Activated naive CD4-positive, alpha-beta T cell treated with anti-CD3 and anti-CD28 coated beads, Interleukin-2, amount 50 U/mL, for 72 hours (primary cell): Measurements from ENCODE around the gene NPIPA1. TPM values are rescaled to one million over a fixed set of nuclear protein-coding genes. Genes with fewer than 3 reads are reported as not detected.
"Not testable (repeated sequence)": the region's sequence is repeated elsewhere in the genome, so short reads cannot be mapped to it uniquely, and the experiment has no call there.

Experiments used
- ATAC-seq, 2 donors: fragments of 150-1000 bp; cut with Tn5 transposase; 2 replicates each; pipeline ENCODE4 v1.10.0; 2021; ENCODE audit warnings: mild to moderate bottlenecking in 2 of 2, moderate library complexity in 2 of 2
- DNase-seq, 2 donors: peaks; one replicate each; pipeline ENCODE4 v3.0.0; 2021 to 2022; ENCODE audit warnings: low spot score in 2 of 2
- H3K27ac Mint-ChIP-seq, 2 donors: one replicate each; pipeline ENCODE4 v1.8.0; 2022; ENCODE audit warnings: mild to moderate bottlenecking in 2 of 2, mixed read lengths in 2 of 2
- H3K36me3 Mint-ChIP-seq, 2 donors: one replicate each; pipeline ENCODE4 v1.8.0; 2022; ENCODE audit warnings: mixed read lengths in 2 of 2
- H3K9me3 Mint-ChIP-seq, 2 donors: one replicate each; pipeline ENCODE4 v1.8.0; 2022; ENCODE audit warnings: mixed read lengths in 2 of 2
- total RNA-seq, 2 donors: library from RNA; stranded (reverse); gene quantifications; one replicate each; pipeline ENCODE4 v1.2.3, GENCODE V29; 2022

NPIPA1 gene
- total RNA-seq, 2 donors from 2014 or later: 85.7 to 106 TPM

DNA sequence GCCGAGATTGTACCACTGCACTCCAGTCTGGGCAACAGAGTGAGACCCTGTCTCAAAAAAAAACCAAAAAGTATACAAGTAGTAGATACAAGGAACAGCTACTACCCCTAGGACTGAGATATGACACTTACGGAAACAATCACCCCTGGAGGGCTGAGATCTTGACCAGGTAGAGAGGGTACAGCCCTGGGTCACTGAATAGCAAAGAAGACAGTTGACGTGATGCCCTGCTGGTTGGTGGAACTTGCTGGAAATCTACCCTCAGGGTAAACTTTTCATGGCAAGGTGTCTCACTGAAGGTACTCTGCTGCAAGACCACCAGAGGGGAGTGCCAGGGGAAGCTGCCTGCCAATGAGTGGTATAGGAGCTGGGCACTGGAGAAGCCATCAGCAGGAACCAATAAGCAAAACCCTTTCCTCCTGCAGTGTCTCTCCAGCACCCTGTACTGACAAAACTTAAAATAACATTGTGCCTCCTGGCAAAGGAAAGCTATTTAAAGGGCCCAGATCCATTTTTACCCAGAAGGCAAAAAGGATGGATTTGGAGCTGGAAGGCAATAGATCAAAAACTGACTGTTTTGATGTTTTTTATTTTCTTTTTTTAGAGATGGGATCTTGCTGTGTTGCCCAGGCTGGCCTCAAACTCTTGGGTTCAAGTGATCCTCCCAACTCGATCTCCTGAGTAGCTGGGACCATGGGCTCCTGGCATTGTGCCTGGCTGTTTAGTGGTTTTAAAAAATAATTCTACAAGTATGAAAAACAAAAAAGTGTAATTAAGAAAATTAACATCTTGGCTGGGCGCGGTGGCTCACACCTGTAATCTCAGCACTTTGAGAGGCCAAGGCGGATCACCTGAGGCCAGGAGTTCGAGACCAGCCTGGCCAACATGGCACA, 26.3 kb downstream of the NPIPA1 start:
- Mint-ChIP-seq H3K9me3 (no peaks in the 10 kb centered on the region), H3K27ac (no peak overlapping the region), H3K36me3 (no peaks in the 10 kb centered on the region)
- DNase-seq (no peak), ATAC-seq (no peak)

- no peak overlapping the region for H3K27ac Mint-ChIP-seq
- ATAC-seq: no peak
Observed at GRCh38 chr16:14965328-14965727, 28.1 kb downstream of the NPIPA1 start.

DNA sequence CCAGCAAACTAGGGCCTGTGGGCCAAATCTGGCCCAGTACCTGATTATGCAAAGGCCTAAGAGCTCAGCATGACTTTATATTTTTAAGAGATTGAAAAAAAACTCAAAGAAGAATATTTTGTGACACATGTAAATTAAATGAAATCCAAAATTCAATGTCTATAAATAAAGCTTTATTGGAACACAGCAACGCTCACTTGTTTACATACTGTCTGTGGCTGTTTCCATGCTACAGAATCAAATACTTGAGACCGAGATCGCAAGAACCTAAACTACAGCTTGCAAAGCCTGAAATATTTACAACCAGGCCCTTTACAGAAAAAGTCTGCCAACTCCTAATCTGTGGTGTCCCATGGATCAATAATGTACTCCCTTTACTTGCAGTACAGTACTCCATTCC, 32.6 kb downstream of the NPIPA1 start:
- not testable (repeated sequence) for ATAC-seq, DNase-seq, H3K9me3 Mint-ChIP-seq, H3K27ac Mint-ChIP-seq, H3K36me3 Mint-ChIP-seq

More at GRCh38 chr16:14965328-14965727, 28.1 kb downstream of the NPIPA1 start:
- no peaks in the 10 kb centered on the region for H3K36me3 Mint-ChIP-seq
- no peaks in the 10 kb centered on the region for H3K9me3 Mint-ChIP-seq
- no peak for DNase-seq

DNA sequence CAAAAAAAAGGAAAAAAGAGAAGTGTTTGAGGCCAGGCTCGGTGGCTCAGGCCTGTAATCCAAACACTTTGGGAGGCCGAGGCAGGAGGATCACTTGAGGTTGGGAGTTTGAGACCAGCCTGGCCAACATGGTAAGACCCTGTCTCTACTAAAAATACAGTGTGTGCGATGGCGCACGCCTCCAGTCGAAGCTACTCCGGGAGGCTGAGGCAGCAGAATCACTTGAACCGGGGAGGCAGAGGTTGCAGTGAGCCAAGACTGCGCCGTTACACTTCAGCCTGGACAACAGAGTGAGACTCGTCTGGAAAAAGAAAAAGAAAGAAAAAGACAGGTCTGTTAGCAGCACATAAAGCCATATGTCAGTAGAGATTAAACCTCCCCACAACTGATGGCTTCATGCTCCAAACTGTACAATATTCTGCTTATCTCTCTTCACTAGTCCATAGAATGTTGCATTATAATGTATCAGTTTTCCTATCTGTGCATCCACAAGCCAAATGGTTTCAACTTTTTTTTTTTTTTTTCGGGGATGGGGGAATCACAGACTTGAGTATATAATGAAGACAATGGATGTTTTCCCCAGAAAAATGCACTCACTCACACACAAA, 34.5 kb downstream of the NPIPA1 start:
- H3K36me3 Mint-ChIP-seq, ATAC-seq: not testable (repeated sequence)

DNA sequence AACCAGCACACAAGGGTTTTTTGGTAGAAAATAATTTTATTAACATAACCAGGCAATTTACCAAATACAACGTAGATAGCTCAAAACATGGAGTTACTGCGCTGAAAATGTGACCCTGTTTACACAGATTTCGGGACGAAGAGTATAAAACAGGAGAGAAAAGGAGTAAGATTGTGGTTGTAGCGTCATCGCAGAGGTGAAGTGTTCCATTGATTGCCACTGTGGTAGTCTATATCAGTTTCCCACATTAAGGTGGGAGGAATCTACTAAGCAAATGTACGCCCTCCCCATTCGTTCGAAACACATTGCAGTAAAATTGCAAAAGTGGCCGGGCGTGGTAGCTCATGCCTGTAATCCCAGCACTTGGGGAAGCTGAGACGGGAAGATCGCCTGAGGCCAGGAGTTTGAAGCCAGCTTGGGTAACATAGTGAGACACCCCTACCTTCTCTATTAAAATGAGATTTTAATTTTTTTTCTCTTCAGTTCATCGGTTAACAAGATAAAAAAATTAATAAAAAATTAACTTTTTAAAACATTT, 36.6 kb downstream of the NPIPA1 start:
- DNase-seq, ATAC-seq, H3K36me3 Mint-ChIP-seq, H3K9me3 Mint-ChIP-seq: not testable (repeated sequence)
- peak overlapping the region in 1 of 2 donors; percentile 87 for H3K27ac Mint-ChIP-seq

More for the DNA sequence above, 34.5 kb downstream of the NPIPA1 start:
- not testable (repeated sequence) for H3K9me3 Mint-ChIP-seq, DNase-seq
- peak overlapping the region in 1 of 2 donors; percentile 9 for H3K27ac Mint-ChIP-seq

DNA sequence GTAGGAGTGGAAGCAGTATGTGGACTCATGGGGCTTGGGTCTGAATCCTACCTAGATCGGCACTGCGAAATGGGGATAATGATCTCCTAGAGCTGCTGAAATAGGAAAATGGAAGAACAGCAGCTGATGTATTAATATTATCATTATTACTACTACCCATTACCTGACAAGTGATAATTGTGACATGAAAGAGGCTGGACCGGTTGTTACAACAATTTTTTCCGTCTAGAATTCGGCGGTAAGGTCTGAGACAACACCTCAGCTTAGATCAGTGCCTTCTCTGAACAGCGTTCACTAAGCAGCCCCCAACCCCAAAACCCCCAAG, 37.0 kb downstream of the NPIPA1 start:
- not testable (repeated sequence) for H3K9me3 Mint-ChIP-seq, DNase-seq, H3K36me3 Mint-ChIP-seq, ATAC-seq
- peak overlapping the region; percentile 65 to 87 for H3K27ac Mint-ChIP-seq

DNA sequence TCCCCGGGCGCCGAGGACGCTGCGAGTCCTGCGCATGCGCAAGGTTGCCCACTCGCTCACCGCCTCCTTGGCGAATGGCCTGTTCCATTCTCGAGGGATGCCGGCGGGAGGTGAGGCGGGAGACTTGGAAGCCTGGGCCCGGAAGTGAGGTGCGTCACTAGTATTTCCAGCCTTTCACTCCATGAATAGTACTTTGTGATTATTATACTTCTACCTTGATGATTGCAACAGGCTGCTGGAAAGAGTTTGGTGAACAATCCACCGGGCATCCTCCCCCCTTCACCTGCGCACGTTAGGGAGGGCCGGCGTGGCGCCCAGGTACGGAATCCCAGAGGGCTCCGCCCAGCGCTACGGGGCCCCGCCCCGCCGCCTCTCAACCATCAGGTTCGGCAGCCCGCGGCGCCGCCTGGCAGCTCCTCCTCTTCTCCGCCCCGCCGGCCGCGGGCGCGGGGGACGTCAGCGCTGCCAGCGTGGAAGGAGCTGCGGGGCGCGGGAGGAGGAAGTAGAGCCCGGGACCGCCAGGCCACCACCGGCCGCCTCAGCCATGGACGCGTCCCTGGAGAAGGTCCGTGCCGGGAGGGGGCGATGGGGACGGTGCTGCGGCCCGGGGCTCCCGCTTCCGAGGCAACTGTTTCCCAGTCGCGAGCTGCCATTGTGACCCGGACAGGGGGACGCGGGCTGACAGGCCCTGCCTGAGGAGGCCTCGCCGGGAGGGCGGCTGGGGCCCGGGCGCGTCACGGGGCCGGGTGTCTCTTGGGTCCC, 37.6 kb downstream of the NPIPA1 start, which contains the start of gene PDXDC1:
PDXDC1 (plus strand) TSS at position 371 of the 762 bp plus-strand sequence; CDS start at position 545, 174 bp downstream.
- ATAC-seq (peak; percentile 94 to 98), DNase-seq (peak; percentile 93 to 97)
- H3K36me3 Mint-ChIP-seq, H3K9me3 Mint-ChIP-seq: not testable (repeated sequence)
- peak within 1 kb of the TSS; percentile 65 to 87 for H3K27ac Mint-ChIP-seq

DNA sequence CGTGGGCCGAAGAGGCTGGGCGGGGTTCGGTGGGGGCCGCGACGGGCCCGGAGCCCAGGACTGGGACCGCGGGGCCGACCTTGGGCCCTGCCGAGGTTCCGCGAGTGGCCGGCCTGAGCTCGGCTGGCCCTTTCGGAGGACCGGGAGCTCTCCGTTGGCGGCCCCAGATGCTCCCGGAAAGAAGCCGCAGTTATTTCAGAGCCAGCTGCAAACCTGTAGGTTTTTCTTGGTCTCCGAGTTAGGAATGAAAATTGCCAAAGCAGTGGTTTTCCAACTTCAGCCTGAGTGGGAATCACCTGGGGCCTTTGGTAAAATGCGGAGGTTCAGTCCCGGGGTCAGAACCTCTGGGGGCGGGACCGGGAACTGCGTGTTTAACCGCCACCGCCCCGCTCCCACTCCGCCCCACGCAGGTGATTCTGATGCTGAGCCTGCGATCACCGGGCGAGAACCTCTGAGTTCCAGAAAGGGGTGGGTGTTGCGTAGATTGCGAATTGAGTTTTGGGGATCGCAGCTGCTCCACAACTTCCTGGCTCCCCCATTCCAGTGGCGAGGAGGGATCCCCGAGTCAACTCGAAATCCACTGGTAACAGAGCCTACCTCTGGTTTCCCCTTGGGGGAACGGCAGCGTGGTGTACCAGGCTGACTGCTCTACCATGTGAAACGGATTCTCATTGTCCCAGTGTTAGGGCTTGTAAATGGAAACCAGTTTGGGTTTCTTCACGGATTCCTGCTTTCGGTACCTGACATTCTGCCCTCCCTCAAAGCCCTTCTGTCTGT, 38.4 kb downstream of the NPIPA1 start:
- H3K9me3 Mint-ChIP-seq, H3K36me3 Mint-ChIP-seq: not testable (repeated sequence)
- H3K27ac Mint-ChIP-seq: peak overlapping the region in 1 of 2 donors; percentile 87
- peak; percentile 21 to 72 for DNase-seq
- ATAC-seq: peak in 1 of 2 donors; percentile 48

DNA sequence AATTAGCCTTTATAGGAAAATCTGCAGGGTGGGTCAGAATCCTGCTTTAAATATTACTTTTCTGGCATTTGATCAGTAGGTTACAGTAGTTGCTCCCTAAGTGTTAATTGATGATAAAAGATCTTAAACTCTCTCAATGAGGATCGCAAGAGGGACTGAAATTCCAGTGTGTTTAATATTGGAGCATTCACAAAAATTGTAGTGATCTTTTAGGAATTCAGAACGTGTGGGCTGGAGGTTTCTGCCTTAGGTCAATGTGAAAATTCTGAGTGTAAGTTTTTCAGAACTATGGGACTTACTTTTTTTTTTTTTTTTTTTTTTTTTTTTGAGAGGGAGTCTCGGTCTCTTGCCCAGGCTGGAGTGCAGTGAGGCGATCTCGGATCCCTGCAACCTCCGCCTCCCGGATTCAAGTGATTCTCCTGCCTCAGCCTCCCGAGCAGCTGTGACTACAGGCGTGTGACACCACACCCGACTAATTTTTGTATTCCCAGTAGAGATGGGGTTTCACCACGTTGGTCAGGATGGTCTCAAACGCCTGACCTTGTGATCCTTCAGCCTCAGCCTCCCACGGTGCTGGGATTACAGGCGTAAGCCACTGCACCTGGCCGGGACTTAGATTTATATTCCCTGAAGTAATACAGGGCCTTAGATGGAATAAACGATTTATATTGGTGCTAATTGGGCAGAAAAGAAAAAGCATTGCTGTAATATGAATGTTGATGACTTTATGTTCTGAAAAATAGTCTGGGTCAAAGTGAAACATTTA, 39.9 kb downstream of the NPIPA1 start:
- not testable (repeated sequence) for ATAC-seq, H3K36me3 Mint-ChIP-seq, H3K27ac Mint-ChIP-seq, H3K9me3 Mint-ChIP-seq, DNase-seq

GRCh38 chr16:14978281-14978680, 41.0 kb downstream of the NPIPA1 start:
- ATAC-seq, DNase-seq, H3K9me3 Mint-ChIP-seq, H3K27ac Mint-ChIP-seq, H3K36me3 Mint-ChIP-seq: not testable (repeated sequence)

DNA sequence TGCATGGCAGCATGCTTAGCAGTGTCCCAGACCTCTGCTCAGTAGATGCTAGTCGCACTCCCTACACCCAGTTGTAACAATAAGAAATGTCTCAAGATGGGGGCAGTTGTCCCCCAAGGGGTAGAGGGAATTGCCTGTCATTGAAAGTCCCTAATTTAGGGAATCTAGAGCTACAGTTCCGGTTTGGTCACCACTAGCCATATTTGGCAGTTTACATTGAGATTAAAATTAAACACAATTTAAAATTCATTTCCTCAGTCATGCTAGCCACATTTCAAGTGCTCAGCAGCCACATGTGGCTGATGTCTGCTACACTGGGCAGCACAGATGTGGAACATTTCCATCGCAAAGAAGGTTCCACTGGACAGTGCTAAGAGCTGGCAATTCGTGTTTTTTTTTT, 41.7 kb downstream of the NPIPA1 start:
- DNase-seq, H3K36me3 Mint-ChIP-seq, H3K9me3 Mint-ChIP-seq, ATAC-seq, H3K27ac Mint-ChIP-seq: not testable (repeated sequence)

- not testable (repeated sequence) for ATAC-seq, H3K36me3 Mint-ChIP-seq, H3K9me3 Mint-ChIP-seq, H3K27ac Mint-ChIP-seq, DNase-seq
Observed at GRCh38 chr16:14981234-14981633, 44.0 kb downstream of the NPIPA1 start.

GRCh38 chr16:14982521-14982920, 45.3 kb downstream of the NPIPA1 start:
- not testable (repeated sequence) for H3K9me3 Mint-ChIP-seq, H3K27ac Mint-ChIP-seq, ATAC-seq, H3K36me3 Mint-ChIP-seq, DNase-seq

DNA sequence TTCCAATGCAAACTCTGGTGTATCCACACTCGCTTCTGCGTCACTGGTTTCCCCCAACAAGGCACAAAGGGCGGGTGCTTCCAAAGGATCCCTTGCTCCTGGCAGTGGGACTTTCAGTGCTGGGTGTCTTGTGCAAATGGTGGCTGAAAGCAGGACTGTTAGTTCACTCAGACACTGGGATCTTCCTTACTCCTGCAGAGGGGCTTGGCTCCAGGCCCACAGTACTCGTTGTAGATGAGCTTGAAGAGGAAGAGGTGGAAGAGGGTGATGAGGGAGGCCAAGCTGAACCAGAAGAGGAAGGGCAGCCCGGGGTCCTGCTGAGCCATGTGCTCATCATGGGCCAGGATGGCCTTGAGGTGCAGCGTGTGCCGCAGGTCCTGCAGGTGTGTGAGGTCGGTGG, 50.8 kb downstream of the NPIPA1 start:
- H3K27ac Mint-ChIP-seq, DNase-seq, ATAC-seq, H3K9me3 Mint-ChIP-seq: not testable (repeated sequence)
- H3K36me3 Mint-ChIP-seq: peaks cover 9 to 14% of the 10 kb centered on the region in 2 donors

GRCh38 chr16:14988661-14989191, 51.5 kb downstream of the NPIPA1 start:
- DNase-seq, H3K27ac Mint-ChIP-seq, ATAC-seq, H3K9me3 Mint-ChIP-seq: not testable (repeated sequence)
- peaks cover 9 to 14% of the 10 kb centered on the region in 2 donors for H3K36me3 Mint-ChIP-seq
